H9 (cell line): ENCODE measurements around the gene KISS1R. TPM values are rescaled to one million over a fixed set of nuclear protein-coding genes. Genes with fewer than 3 reads are reported as not detected.

Experiments used
- DNase-seq: peaks from one replicate; pipeline ENCODE4 v3.0.0-alpha.2; 2017
- H2AFZ ChIP-seq: one replicate; pipeline ENCODE4 v1.6.1; 2013; ENCODE audit warnings: mild to moderate bottlenecking, low read length, control low read depth, moderate library complexity
- H2AK5ac ChIP-seq: 2 replicates; pipeline ENCODE4 v1.6.1; 2013; ENCODE audit warnings: low read length, control low read depth, mixed read lengths; ENCODE audit not compliant: insufficient read length
- H2BK120ac ChIP-seq: one replicate; pipeline ENCODE4 v1.6.1; 2013; ENCODE audit warnings: low read depth, mild to moderate bottlenecking, low read length, control low read depth, inconsistent platforms; ENCODE audit not compliant: poor library complexity, severe bottlenecking
- H2BK12ac ChIP-seq: 2 replicates; pipeline ENCODE4 v1.6.1; 2013; ENCODE audit warnings: low read length, control low read depth, mixed read lengths, low read depth; ENCODE audit not compliant: insufficient read length
- H2BK15ac ChIP-seq: 2 replicates; pipeline ENCODE4 v1.6.1; 2013; ENCODE audit warnings: low read depth, low read length, control low read depth
- H2BK20ac ChIP-seq: one replicate; pipeline ENCODE4 v1.6.1; 2013; ENCODE audit warnings: low read depth, mild to moderate bottlenecking, low read length, control low read depth, inconsistent platforms; ENCODE audit not compliant: poor library complexity, severe bottlenecking
- H2BK5ac ChIP-seq: 2 replicates; pipeline ENCODE4 v1.6.1; 2013; ENCODE audit warnings: low read length, control low read depth, mixed read lengths; ENCODE audit not compliant: insufficient read length
- H3K14ac ChIP-seq: 2 replicates; pipeline ENCODE4 v1.6.1; 2013; ENCODE audit warnings: low read length, control low read depth; ENCODE audit not compliant: insufficient read depth
- H3K18ac ChIP-seq: 2 replicates; pipeline ENCODE4 v1.6.1; 2013; ENCODE audit warnings: low read depth, mild to moderate bottlenecking, mixed read lengths, low read length, control low read depth; ENCODE audit not compliant: insufficient read length
- H3K23ac ChIP-seq: 2 replicates; pipeline ENCODE4 v1.6.1; 2013; ENCODE audit warnings: low read length, control low read depth, mixed read lengths, low read depth; ENCODE audit not compliant: insufficient read length
- H3K23me2 ChIP-seq: 2 replicates; pipeline ENCODE4 v1.6.1; 2013; ENCODE audit warnings: low read depth, mild to moderate bottlenecking, mixed read lengths, low read length, control low read depth; ENCODE audit not compliant: insufficient read length, poor library complexity, severe bottlenecking
- H3K27ac ChIP-seq: 2 replicates; pipeline ENCODE4 v1.5.1; 2013; ENCODE audit warnings: low read length, control low read depth, mixed read lengths, low read depth; ENCODE audit not compliant: insufficient read length
- H3K27me3 ChIP-seq: 2 replicates; pipeline ENCODE4 v1.6.1; 2013; ENCODE audit warnings: low read length, control low read depth, inconsistent platforms; ENCODE audit not compliant: insufficient read depth
- H3K4ac ChIP-seq: 2 replicates; pipeline ENCODE4 v1.6.1; 2013; ENCODE audit warnings: low read depth, mild to moderate bottlenecking, control low read depth, inconsistent platforms, low read length, moderate library complexity
- H3K4me1 ChIP-seq: 2 replicates; pipeline ENCODE4 v1.6.1; 2013; ENCODE audit warnings: low read length, control low read depth, inconsistent platforms; ENCODE audit not compliant: insufficient read depth
- H3K4me2 ChIP-seq: 2 replicates; pipeline ENCODE4 v1.6.1; 2013; ENCODE audit warnings: low read length, control low read depth, mixed read lengths; ENCODE audit not compliant: insufficient read length, insufficient read depth
- H3K56ac ChIP-seq: 2 replicates; pipeline ENCODE4 v1.6.1; 2013; ENCODE audit warnings: low read depth, mild to moderate bottlenecking, mixed read lengths, low read length, control low read depth; ENCODE audit not compliant: insufficient read length
- H3K79me1 ChIP-seq: 2 replicates; pipeline ENCODE4 v1.6.1; 2013; ENCODE audit warnings: low read depth, mild to moderate bottlenecking, moderate library complexity, low read length, control low read depth, inconsistent platforms; ENCODE audit not compliant: insufficient read depth, poor library complexity, severe bottlenecking
- H3K79me2 ChIP-seq: 2 replicates; pipeline ENCODE4 v1.6.1; 2013; ENCODE audit warnings: low read length, control low read depth, inconsistent platforms; ENCODE audit not compliant: insufficient read depth
- H3K9ac ChIP-seq: 2 replicates; pipeline ENCODE4 v1.6.1; 2013; ENCODE audit warnings: low read length, control low read depth, mixed read lengths; ENCODE audit not compliant: insufficient read length; ENCODE audit errors: extremely low read depth
- H3K9me3 ChIP-seq: one replicate; pipeline ENCODE4 v1.6.1; 2013; ENCODE audit warnings: low read depth, low read length, inconsistent platforms; ENCODE audit not compliant: control insufficient read depth
- H3T11ph ChIP-seq: one replicate; pipeline ENCODE4 v1.6.1; 2013; ENCODE audit warnings: mild to moderate bottlenecking, low read length, control low read depth, inconsistent platforms
- H4K20me1 ChIP-seq: one replicate; pipeline ENCODE4 v1.6.1; 2013; ENCODE audit not compliant: control insufficient read depth, insufficient read length, insufficient read depth
- H4K5ac ChIP-seq: 2 replicates; pipeline ENCODE4 v1.6.1; 2013; ENCODE audit warnings: low read depth, mild to moderate bottlenecking, mixed read lengths, low read length, control low read depth; ENCODE audit not compliant: insufficient read length
- H4K8ac ChIP-seq: replicated peaks from 2 replicates; pipeline ENCODE4 v1.6.1; 2013; ENCODE audit warnings: low read length, control low read depth, mixed read lengths, low read depth; ENCODE audit not compliant: insufficient read length
- H4K91ac ChIP-seq: 2 replicates; pipeline ENCODE4 v1.6.1; 2013; ENCODE audit warnings: low read depth, mild to moderate bottlenecking, moderate library complexity, mixed read lengths, low read length, control low read depth; ENCODE audit not compliant: insufficient read length
- H3K27ac Mint-ChIP-seq, 3 experiments: 2 replicates in 2 of 3; 3 replicates in 1 of 3; pipeline ENCODE4 v1.8.0; 2020 to 2021; ENCODE audit warnings: mixed read lengths in 3 of 3, mild to moderate bottlenecking in 1 of 3, moderate library complexity in 1 of 3
- H3K27me3 Mint-ChIP-seq: 2 replicates; pipeline ENCODE4 v1.8.0; 2021; ENCODE audit warnings: low read depth, mild to moderate bottlenecking, moderate library complexity, mixed read lengths
- H3K36me3 Mint-ChIP-seq, 3 experiments: 2 replicates in 2 of 3; 3 replicates in 1 of 3; pipeline ENCODE4 v1.8.0; 2020 to 2021; ENCODE audit warnings: low read depth in 3 of 3, mixed read lengths in 3 of 3; ENCODE audit not compliant: insufficient read depth in 1 of 3
- H3K4me1 Mint-ChIP-seq, 2 experiments: 2 replicates each; pipeline ENCODE4 v1.8.0; 2020; ENCODE audit warnings: mixed read lengths in 2 of 2
- H3K4me3 Mint-ChIP-seq, 2 experiments: 2 replicates in 1 of 2; 3 replicates in 1 of 2; pipeline ENCODE4 v1.8.0; 2020 to 2021; ENCODE audit warnings: mild to moderate bottlenecking in 2 of 2, mixed read lengths in 2 of 2, moderate library complexity in 1 of 2
- H3K9me3 Mint-ChIP-seq, 2 experiments: 2 replicates in 1 of 2; 3 replicates in 1 of 2; pipeline ENCODE4 v1.8.0; 2020; ENCODE audit warnings: mild to moderate bottlenecking in 2 of 2, mixed read lengths in 2 of 2, moderate library complexity in 1 of 2
- WGBS: extraction: QIAGEN DNeasy Blood & Tissue Kit; methylation state at CpG from one replicate; pipeline ENCODE4 v1.1.7; 2013; ENCODE audit warnings: missing lambda C conversion rate, low lambda C conversion rate, mixed read lengths; ENCODE audit not compliant: insufficient read length; ENCODE audit errors: extremely low coverage; 5-methylcytosine and 5-hydroxymethylcytosine counted together
- total RNA-seq: library from RNA; stranded (reverse); gene quantifications from 2 replicates; pipeline ENCODE4 v1.2.1, GENCODE V29; 2021
- TF ChIP-seq, protein P1 (sequence below): fragments of 200-600 bp; sonication (generic); conservative IDR thresholded peaks from 3 replicates; pipeline ENCODE4 v1.8.0; 2021; ENCODE audit warnings: antibody characterized with exemption, mild to moderate bottlenecking

KISS1R gene
- total RNA-seq, 1 experiment from 2014 or later = 3.3 TPM

- no peak for DNase-seq
- Mint-ChIP-seq H3K9me3 (no peaks in the 10 kb centered on the region), H3K27me3 (no peaks in the 10 kb centered on the region; the same call in 1 of the 2 replicates), H3K4me1 (0 out of 4 replicates have a peak, but pooled peaks cover 0 to 3% of the 10 kb centered on the region in 2 experiments), H3K27ac (peak overlapping the region in 2 of 3 experiments; percentile 84 to 85; a peak in 2 of 7 replicates), H3K36me3 (peaks cover 19 to 47% (median 46%) of the 10 kb centered on the region in 3 experiments; a peak in 6 of 7 replicates), H3K4me3 (no peak overlapping the region; a peak in 1 of 5 replicates)
- Histone ChIP-seq H3K9ac (no peak overlapping the region), H2BK15ac (no peak overlapping the region), H3K56ac (no peak overlapping the region), H3K4me1 (no peaks in the 10 kb centered on the region), H4K8ac (no peak overlapping the region), H2BK20ac (no peak overlapping the region), H3K79me2 (peaks cover 10% of the 10 kb centered on the region; the same call in 1 of the 2 replicates), H3K79me1 (no peaks in the 10 kb centered on the region), H4K5ac (no peak overlapping the region), H3K23ac (no peak overlapping the region), H2BK120ac (no peak overlapping the region), H2BK5ac (no peak overlapping the region), H3K18ac (no peak overlapping the region), H3K27ac (no peak overlapping the region), H3K4ac (no peak overlapping the region), H3K4me2 (no peak overlapping the region), H3K14ac (no peak overlapping the region; the same call in 1 of the 2 replicates), H3K23me2 (no peaks in the 10 kb centered on the region), H3K27me3 (no peaks in the 10 kb centered on the region), H4K91ac (no peak overlapping the region), H3T11ph (no peak overlapping the region), H4K20me1 (peaks cover 8% of the 10 kb centered on the region), H2AFZ (no peak overlapping the region), H3K9me3 (no peaks in the 10 kb centered on the region), H2AK5ac (no peak overlapping the region), H2BK12ac (no peak overlapping the region)
- TF ChIP-seq, protein P1, sequence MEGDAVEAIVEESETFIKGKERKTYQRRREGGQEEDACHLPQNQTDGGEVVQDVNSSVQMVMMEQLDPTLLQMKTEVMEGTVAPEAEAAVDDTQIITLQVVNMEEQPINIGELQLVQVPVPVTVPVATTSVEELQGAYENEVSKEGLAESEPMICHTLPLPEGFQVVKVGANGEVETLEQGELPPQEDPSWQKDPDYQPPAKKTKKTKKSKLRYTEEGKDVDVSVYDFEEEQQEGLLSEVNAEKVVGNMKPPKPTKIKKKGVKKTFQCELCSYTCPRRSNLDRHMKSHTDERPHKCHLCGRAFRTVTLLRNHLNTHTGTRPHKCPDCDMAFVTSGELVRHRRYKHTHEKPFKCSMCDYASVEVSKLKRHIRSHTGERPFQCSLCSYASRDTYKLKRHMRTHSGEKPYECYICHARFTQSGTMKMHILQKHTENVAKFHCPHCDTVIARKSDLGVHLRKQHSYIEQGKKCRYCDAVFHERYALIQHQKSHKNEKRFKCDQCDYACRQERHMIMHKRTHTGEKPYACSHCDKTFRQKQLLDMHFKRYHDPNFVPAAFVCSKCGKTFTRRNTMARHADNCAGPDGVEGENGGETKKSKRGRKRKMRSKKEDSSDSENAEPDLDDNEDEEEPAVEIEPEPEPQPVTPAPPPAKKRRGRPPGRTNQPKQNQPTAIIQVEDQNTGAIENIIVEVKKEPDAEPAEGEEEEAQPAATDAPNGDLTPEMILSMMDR = no peak
- WGBS = no CpG with 5 or more reads among the region's 64 CpGs
Measured at GRCh38 chr19:940591-941291, 23.6 kb downstream of the KISS1R start.
